HG03378 (cell line): ENCODE measurements around the gene RPS27.
A peak's percentile ranks its signal among the peaks of the same experiment; 100 is the strongest.
"Not testable (repeated sequence)": the region's sequence is repeated elsewhere in the genome, so short reads cannot be mapped to it uniquely, and the experiment has no call there.

Experiments
- ATAC-seq: cut with Tn5 transposase; IDR thresholded peaks from one replicate; pipeline ENCODE4 v1.9.1; 2021; ENCODE audit warnings: mild to moderate bottlenecking, moderate library complexity; ENCODE audit not compliant: unreplicated experiment

RPS27 gene

GRCh38 chr1:153960206-153960605 lies 30.4 kb upstream of the RPS27 start:
- ATAC-seq = no peak

DNA sequence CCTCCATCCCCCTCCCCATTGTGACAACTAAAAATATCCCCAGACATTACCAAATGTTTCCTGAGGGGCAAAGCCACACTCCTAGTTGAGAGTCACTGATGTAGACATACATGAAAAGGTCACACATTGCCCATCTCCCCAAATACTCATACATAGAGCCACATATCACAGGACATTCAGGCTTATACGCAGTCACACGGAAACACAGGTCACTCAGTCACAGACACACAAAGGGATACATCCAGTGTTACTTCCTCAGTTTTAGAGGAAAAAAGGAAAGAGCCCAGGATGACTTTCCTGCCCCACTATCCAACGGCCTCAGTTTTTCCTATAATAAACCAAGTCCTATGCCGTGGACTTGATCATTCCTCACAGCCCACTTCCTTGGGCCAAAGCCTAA lies 29.1 kb upstream of the RPS27 start:
- no peak for ATAC-seq

DNA sequence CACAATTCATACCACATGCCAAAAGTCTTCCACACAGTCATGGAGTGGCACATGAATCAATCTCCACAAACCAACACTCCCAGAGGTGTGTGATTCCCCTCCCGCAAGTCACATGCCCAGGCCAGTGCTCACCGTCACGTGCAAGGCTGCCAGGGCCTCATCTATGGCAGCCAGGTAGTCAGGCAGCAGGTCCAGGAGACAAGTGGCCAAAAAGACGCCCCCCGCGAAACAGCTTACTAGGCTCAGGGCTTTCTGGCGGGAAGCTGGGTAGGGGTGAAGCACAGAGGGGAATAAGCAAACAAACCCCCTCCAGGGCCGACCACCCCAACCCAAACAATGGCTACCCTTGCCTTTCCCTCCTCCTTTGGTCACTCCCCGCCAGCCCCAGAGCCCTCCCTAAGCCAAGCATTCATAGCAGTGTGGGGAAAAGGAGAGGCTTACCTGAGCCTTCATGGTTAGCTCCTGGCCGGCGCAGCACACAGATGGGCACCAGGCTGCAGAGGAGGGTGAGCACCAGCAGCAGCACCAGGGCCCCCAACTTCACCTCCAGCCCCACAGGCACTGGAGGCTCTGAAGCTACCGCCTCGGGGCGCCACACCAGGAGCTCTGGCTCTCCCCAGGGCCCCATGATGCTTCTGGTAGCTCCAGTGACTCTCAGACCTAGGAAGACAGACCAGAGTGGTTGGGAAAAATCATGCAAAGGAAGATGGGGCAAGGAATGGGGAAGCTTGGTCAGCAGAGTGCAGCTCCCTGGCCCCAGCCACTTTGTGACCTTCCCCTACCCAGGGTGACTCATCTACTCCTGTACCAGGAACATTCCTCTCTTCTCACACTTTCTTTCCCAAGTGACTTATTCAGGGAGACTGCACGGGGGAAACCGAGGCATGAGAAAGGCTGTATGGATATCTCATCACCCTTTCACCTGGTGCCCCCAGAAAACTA lies 28.2 kb upstream of the RPS27 start:
- no peak for ATAC-seq

DNA sequence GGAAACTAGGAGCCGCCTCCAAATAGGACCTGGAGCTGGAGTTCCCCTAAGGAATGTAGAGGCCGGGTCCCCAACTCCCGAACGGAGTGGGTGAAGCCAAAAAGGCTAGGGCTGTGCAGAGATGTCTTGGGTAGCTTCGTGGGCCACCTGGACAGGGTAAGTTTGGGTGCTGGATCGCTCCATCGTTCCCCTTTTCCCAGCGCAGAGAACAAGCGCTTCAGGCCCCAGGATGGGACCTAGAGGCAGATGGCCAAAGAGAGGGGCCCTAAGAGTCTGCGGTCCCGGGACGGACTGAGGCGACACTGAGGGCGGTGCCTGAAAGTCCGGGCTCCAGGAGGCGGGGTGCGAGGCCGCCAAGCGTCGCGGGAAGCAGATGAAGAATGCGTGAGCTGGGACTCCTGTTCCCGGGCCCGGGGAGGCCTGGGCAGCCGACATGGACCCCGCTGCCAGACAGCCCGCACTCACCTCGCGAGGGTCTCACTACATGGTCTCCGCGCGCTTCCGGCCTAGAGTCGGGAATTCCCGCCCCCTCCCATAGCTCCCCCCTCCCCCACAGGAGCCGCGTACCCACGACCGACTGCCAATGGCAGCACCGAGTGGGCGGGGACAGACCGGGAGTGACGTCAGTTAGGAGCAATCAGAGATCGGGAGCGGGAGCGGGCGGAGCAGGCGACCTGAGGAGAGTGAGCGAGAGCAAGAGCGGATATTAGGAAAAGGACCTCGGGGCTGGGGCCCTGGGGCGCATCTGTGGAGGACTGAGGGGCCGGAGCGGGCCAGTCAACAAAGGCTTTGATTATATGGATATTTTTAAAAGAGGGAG lies 27.3 kb upstream of the RPS27 start, which contains the start of gene SLC39A1:
TSS of gene SLC39A1 (minus strand) at position 508 of the 820 bp plus-strand sequence. CDS start 822 bp downstream, outside the sequence.
- ATAC-seq = peak; percentile 32

DNA sequence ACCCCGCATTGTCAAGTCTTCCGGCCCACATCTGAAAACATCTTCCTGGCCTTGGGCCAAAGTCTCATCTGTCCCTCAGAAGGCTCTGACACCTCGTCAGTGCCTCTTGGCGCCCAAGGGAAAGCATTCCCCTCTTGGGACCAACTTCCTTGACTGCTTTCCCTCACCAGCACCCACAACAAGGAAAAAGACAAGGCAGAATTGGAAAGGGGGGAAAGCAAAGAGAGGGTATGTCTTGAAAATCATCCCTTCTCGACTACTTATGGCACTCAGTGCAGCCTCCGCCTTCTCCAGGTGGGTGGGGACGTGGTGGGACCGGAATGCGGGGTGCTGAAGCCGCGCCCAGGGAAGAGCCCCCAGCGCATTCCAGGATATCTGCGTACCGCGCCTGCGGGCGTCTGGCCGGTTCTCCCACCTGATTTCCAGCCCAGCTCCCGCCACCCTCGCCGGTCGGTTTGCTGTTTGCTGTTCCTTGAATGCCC lies 26.7 kb upstream of the RPS27 start:
- ATAC-seq = no peak

DNA sequence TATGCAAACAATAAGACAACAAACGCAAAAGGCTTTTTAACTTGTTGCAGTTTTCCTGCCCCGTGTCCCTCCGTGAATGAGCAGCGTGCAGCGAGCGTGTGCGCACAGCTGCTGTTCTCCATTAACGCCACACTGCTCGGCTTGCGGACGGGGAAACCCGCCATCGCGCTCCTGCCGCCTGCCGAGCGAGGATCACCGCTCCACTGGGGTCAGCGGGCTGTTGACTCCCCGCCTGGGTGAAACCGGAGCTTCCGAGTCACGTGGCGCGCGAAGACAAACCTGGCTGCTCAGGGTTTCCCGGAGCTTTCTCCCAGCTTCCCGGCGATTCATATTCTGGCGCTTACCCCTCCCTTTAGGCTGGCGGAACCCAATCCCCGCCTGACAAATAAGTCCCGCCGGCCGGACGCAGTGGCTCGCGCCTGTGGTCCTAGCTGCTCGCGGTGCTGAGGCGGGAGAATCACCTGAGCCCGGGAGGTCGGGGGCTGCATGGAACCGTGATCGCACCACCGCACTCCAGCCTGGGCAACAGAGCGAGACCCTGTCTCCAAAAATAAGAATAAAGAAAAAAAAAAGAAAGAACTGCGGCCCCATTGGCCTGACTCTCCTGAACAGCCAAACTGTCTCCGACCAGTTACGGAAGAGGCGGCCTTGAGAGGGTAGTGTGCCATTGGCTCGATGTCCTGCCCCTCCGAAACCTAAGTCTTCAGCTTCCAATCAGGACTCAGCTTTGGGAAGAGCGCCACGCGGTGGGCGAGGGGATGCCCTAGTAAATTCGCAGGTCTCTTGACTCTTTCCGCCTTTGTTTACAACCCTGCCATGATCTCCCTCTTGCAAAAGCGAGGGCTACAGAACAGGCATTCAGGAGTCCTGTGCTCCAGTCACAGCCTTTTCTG lies 23.2 kb upstream of the RPS27 start, which contains the start of gene CREB3L4:
TSS of gene CREB3L4 (plus strand) at position 796 of the 893 bp plus-strand sequence. CDS start 624 bp downstream, outside the sequence.
- peak; percentile 76 for ATAC-seq

DNA sequence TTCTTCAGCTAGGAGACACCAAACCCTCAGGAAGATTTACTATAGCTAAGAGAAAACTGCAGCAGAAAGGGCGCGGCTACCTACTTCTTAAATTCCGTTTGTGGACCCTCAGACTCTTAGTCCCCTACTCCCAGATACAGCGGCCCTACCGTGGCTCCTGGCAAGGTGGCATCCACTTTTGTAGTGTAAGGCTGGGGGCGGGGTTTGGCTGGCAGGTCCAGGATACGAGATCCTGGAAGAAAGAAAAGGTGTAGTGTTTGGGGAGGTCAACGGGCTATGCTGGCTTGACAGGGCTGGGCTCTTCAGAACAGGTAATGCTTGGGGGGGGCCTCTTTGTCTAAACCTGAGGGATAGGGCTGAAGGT lies 22.6 kb upstream of the RPS27 start:
- no peak for ATAC-seq

DNA sequence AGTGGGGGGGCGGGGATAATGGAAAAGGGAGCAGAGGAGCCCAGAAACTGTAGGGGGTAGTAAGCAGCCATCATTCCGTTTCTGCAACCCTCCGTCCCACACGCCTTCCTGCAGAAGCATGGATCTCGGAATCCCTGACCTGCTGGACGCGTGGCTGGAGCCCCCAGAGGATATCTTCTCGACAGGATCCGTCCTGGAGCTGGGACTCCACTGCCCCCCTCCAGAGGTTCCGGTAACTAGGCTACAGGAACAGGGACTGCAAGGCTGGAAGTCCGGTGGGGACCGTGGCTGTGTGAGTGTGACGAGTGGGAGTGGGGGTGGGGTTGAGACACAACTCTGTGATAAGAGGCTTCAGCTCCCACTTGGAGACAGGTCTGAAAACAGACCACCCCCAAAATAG lies 22.2 kb upstream of the RPS27 start:
- ATAC-seq = no peak

DNA sequence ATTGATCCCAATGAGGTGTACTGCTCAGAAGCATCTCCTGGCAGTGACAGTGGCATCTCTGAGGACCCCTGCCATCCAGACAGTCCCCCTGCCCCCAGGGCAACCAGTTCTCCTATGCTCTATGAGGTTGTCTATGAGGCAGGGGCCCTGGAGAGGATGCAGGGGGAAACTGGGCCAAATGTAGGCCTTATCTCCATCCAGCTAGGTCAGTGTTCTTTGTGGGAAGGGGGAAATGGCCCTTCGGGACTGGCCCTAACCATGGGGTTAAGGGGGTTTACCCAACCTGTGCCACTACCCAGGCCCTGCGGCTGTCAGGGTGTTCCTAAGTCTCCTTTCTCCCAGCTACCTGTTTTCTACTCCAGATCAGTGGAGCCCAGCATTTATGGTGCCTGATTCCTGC lies 21.6 kb upstream of the RPS27 start:
- ATAC-seq = no peak

GRCh38 chr1:153970346-153970745 lies 20.2 kb upstream of the RPS27 start:
- ATAC-seq = no peak

DNA sequence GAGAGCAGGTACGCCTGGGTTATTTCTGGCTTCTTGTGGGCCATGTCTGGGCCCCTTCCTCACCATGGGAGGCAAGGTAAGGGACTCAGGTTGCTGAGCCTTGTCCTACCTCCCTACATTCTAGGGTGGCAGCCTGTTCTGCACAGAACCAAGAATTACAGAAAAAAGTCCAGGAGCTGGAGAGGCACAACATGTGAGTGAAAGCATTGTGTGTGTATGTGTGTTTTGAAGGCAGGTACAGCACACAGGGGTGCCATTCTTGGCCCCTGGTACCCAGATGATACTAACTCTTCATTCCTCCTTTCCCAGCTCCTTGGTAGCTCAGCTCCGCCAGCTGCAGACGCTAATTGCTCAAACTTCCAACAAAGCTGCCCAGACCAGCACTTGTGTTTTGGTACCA lies 17.5 kb upstream of the RPS27 start:
- no peak for ATAC-seq

- no peak for ATAC-seq
Measured at GRCh38 chr1:153973525-153973924, 17.0 kb upstream of the RPS27 start.

DNA sequence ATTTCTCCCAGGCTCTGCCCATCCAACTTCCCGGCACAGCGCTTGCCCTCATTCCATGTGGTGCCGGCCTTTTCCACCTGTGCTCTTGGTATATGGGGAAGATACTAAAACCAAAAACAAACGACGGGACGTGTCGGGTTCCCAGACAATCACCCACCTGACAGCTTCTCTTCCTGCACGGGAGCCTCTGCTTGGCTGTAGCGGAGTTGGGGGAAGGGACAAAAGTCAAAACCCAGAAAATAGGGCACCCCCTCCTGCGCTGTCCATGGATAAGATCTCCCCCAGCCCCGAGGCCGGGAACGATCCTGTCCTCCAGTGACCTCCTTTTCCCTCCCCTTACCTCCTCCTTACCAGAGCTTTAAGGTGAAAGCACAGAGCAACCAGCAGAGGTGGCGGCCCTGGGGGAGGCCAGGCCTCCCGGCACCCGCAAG lies 13.7 kb upstream of the RPS27 start:
- ATAC-seq = no peak

- no peak for ATAC-seq
Measured at GRCh38 chr1:153977250-153978240, 13.0 kb upstream of the RPS27 start, which contains the start of gene JTB. TSS of gene JTB (minus strand) at chr1:153977674. CDS start at chr1:153977252, 422 bp downstream.

DNA sequence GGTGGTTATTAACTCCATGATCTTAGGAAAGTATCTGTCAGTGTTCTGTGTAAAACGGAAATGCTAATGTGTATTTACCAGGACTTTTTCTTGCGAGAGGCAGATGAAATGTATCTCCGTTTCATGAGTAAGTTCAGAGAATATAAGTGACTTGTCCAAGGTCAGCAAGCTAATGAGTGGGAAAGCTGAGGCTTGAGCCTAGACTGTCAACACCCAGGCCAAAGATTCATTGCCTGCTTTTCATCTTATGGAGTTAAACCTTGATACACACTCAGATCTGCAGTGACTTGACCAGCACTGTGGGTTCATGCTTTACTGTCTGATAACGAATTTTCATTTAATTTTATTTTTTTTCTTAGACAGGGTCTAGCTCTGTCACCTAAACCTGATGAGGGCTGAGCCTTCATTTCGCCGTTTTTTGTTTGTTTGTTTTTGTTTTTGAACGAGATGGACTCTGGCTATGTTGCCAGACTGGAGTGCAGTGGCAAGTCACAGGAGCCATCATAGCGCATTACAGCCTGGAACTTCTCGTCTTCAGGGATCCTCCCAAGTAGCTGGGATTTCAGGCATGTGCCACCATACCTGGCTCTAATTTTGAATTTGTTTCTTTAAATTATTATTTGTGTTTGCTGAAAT lies 12.2 kb upstream of the RPS27 start:
- no peak for ATAC-seq

- not testable (repeated sequence) for ATAC-seq
Measured at GRCh38 chr1:153979091-153979490, 11.5 kb upstream of the RPS27 start.

GRCh38 chr1:153981735-153982134 lies 8.8 kb upstream of the RPS27 start:
- not testable (repeated sequence) for ATAC-seq

DNA sequence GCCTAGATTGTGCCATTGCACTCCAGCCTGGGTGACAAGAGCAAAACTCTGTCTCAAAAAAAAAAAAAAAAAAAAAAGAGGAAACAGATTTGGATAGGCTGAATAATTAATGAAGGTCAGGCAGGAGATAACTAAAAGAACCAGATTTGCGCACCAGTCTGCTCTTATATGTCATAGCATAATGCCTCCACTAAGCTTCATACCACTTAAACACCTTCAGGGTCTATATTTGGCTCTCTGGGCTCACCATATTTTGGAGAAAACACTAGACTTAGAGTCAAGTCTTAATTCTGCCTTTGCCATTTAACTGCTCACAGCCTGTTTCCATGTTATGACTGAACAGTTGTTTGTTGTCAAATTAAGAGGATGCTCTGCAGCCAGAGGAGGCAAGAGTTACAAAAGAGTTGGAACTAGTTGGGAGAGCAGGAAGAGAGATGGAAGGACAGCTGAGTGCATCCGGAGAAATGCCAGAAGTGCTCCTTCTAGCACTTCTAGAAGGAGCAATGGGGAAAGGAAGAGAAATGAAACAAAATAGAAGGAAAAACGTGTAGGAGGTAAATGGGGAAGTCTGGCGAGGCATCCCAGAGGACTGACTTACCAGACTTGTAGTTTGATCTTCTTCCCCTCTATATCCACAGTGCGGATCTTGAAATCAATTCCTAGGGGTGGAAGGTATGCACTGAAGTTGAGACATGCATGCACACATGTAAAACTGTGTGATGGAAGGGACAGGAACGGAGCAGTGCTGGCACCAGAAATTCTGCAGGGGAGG lies 6.3 kb upstream of the RPS27 start:
- ATAC-seq = no peak
